Breast epithelium (tissue), 3 donors: ENCODE results near the gene REST.

Source experiments
- POLR2AphosphoS5 ChIP-seq, 3 donors: sonication (generic); formaldehyde crosslinking; IDR thresholded peaks; one replicate each; pipeline ENCODE4 v1.6.1; 2017; ENCODE audit warnings: antibody characterized with exemption in 3 of 3
- TF ChIP-seq, protein P1 (sequence below), 3 donors: fragments of 450-650 bp; IDR thresholded peaks; one replicate each; pipeline ENCODE4 v1.5.1; 2016 to 2017; ENCODE audit warnings: antibody characterized with exemption in 3 of 3, mild to moderate bottlenecking in 3 of 3, moderate library complexity in 3 of 3

GRCh38 chr4:56860781-56861180, 46.9 kb upstream of the REST start:
- TF ChIP-seq, protein P1, sequence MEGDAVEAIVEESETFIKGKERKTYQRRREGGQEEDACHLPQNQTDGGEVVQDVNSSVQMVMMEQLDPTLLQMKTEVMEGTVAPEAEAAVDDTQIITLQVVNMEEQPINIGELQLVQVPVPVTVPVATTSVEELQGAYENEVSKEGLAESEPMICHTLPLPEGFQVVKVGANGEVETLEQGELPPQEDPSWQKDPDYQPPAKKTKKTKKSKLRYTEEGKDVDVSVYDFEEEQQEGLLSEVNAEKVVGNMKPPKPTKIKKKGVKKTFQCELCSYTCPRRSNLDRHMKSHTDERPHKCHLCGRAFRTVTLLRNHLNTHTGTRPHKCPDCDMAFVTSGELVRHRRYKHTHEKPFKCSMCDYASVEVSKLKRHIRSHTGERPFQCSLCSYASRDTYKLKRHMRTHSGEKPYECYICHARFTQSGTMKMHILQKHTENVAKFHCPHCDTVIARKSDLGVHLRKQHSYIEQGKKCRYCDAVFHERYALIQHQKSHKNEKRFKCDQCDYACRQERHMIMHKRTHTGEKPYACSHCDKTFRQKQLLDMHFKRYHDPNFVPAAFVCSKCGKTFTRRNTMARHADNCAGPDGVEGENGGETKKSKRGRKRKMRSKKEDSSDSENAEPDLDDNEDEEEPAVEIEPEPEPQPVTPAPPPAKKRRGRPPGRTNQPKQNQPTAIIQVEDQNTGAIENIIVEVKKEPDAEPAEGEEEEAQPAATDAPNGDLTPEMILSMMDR (IDR thresholded peaks at IDR 0.05), result no peak
- no peak for TF ChIP-seq POLR2AphosphoS5 (IDR thresholded peaks at IDR 0.05)
